K562 (cell line): Measurements from ENCODE around the gene GRIP1. TPM values are rescaled to one million over a fixed set of nuclear protein-coding genes. Genes with fewer than 3 reads are reported as not detected.

Experiments
- ATAC-seq: fragments of 200-7000 bp; cut with Tn5 transposase; 3 replicates; pipeline ENCODE4 v1.9.1; 2020; ENCODE audit warnings: moderate library complexity
- BruUV-seq: library from RNA; stranded (reverse); fragments of 400-500 nt; replicated peaks from 2 replicates; lab custom pipeline; 2021; lab: Mats Ljungman, UMichigan
- CTCF ChIA-PET: fragments of 300-600 bp; formaldehyde crosslinking; extraction: SDS; loops from one replicate; lab custom pipeline; 2021; ENCODE audit warnings: low intra/inter-chr PET ratio; lab: Yijun Ruan, JAX
- POLR2A ChIA-PET: fragments of 300-600, 350-650 bp; sonication (Branson Sonifier 250); formaldehyde crosslinking; extraction: SDS; loops from one replicate; lab custom pipeline; 2021; ENCODE audit warnings: antibody characterized with exemption, inconsistent platforms; lab: Yijun Ruan, JAX
- DNase-seq, 4 experiments: peaks; one replicate each; pipeline versions ENCODE4 v3.0.0 to v3.0.0-alpha.2; 2011 to 2018; ENCODE audit warnings: low spot score in 3 of 4, mixed read lengths in 3 of 4; ENCODE audit errors: extremely low read depth in 1 of 4
- FAIRE-seq: peaks from 2 replicates; lab custom pipeline; 2011; peaks lifted over from hg19 to GRCh38; lab: Jason Lieb, UNC
- H2AFZ ChIP-seq: 2 replicates; pipeline ENCODE4 v1.6.0; 2011; ENCODE audit warnings: low read depth, low read length, control low read depth, inconsistent platforms
- H3K27ac ChIP-seq: fragments of 200-600 bp; 3 replicates; pipeline ENCODE4 v1.8.0; 2011; ENCODE audit warnings: low read depth, mild to moderate bottlenecking, control low read depth, inconsistent platforms, low read length, moderate library complexity, mixed read lengths; ENCODE audit errors: extremely low read depth
- H3K27me3 ChIP-seq, 2 experiments: fragments of 300-600 bp in 1 of 2; 2 replicates in 1 of 2; 3 replicates in 1 of 2; pipeline versions ENCODE4 v1.6.0 to v1.8.0; 2011; ENCODE audit warnings: inconsistent platforms in 2 of 2, low read length in 2 of 2, mild to moderate bottlenecking in 1 of 2, mixed read lengths in 1 of 2, moderate library complexity in 1 of 2; ENCODE audit not compliant: control insufficient read depth in 2 of 2, insufficient read depth in 2 of 2
- H3K36me3 ChIP-seq: fragments of 300-600 bp; 3 replicates; pipeline ENCODE4 v1.8.0; 2011; ENCODE audit warnings: mild to moderate bottlenecking, low read length, inconsistent platforms; ENCODE audit not compliant: control insufficient read depth, insufficient read depth
- H3K4me1 ChIP-seq, 2 experiments: fragments of 200-600 bp in 1 of 2; replicated peaks in 1 of 2; 2 replicates in 1 of 2; 3 replicates in 1 of 2; pipeline versions ENCODE4 v1.5.1 to v1.8.0; 2011; ENCODE audit warnings: inconsistent platforms in 2 of 2, low read length in 2 of 2, mild to moderate bottlenecking in 1 of 2, mixed read lengths in 1 of 2, moderate library complexity in 1 of 2; ENCODE audit not compliant: control insufficient read depth in 2 of 2, insufficient read depth in 2 of 2
- H3K4me2 ChIP-seq: 2 replicates; pipeline ENCODE4 v1.6.1; 2011; ENCODE audit warnings: low read length, control low read depth, inconsistent platforms, mixed read lengths; ENCODE audit not compliant: insufficient read depth
- H3K4me3 ChIP-seq: fragments of 200-600 bp; sonication (generic), shearing (Covaris generic); 2 replicates; pipeline ENCODE4 v1.5.1; 2016; ENCODE audit warnings: control low read depth, inconsistent platforms
- H3K79me2 ChIP-seq: fragments of 200-600 bp; 3 replicates; pipeline ENCODE4 v1.8.0; 2011; ENCODE audit warnings: low read length, inconsistent platforms; ENCODE audit not compliant: control insufficient read depth, insufficient read depth
- H3K9ac ChIP-seq, 2 experiments: 2 replicates each; pipeline versions ENCODE4 v1.6.0 to v1.6.1; 2011; ENCODE audit warnings: low read depth in 2 of 2, low read length in 2 of 2, control low read depth in 1 of 2, inconsistent platforms in 1 of 2, mild to moderate bottlenecking in 1 of 2, mixed read lengths in 1 of 2; ENCODE audit not compliant: insufficient read depth in 1 of 2
- H3K9me1 ChIP-seq: one replicate; pipeline ENCODE4 v1.6.0; 2011; ENCODE audit warnings: inconsistent platforms, mild to moderate bottlenecking, low read length, moderate library complexity; ENCODE audit not compliant: control insufficient read depth, insufficient read depth
- H3K9me3 ChIP-seq: replicated peaks from 2 replicates; pipeline ENCODE4 v1.5.1; 2011; ENCODE audit warnings: low read depth, low read length, inconsistent platforms; ENCODE audit not compliant: control insufficient read depth, insufficient read depth
- H4K20me1 ChIP-seq: replicated peaks from 2 replicates; pipeline ENCODE4 v1.6.1; 2011; ENCODE audit warnings: low read length, inconsistent platforms, mixed read lengths; ENCODE audit not compliant: control insufficient read depth, insufficient read depth
- CREM ChIP-seq: IDR thresholded peaks from 2 replicates; pipeline ENCODE4 v1.6.1; 2014; ENCODE audit warnings: antibody characterized with exemption, low read depth
- EZH2 ChIP-seq: IDR thresholded peaks from 2 replicates; pipeline ENCODE4 v1.6.1; 2012; ENCODE audit warnings: low read depth, mild to moderate bottlenecking, inconsistent platforms, low read length, borderline replicate concordance
- HOXB6 ChIP-seq: fragments of 250-450 bp; sonication (Bioruptor Pico); IDR thresholded peaks from 2 replicates; pipeline ENCODE4 v1.5.1; 2022; ENCODE audit warnings: mild to moderate bottlenecking, borderline replicate concordance
- MEF2A ChIP-seq: IDR thresholded peaks from 2 replicates; pipeline ENCODE4 v1.6.1; 2011; ENCODE audit warnings: low read depth, mild to moderate bottlenecking, low read length, moderate library complexity; ENCODE audit not compliant: control insufficient read depth
- NFYB ChIP-seq: IDR thresholded peaks from 2 replicates; pipeline ENCODE4 v1.6.1; 2011; ENCODE audit warnings: mild to moderate bottlenecking, moderate library complexity; ENCODE audit not compliant: insufficient read length; ENCODE audit errors: extremely low read depth
- SMAD4 ChIP-seq: fragments of 250-450 bp; sonication (Bioruptor Pico); conservative IDR thresholded peaks from 2 replicates; pipeline ENCODE4 v1.8.0; 2021; ENCODE audit warnings: inconsistent platforms, mild to moderate bottlenecking, moderate library complexity
- SREBF2 ChIP-seq: sonication (generic); formaldehyde crosslinking; IDR thresholded peaks from 2 replicates; pipeline ENCODE4 v1.4.0; 2020; ENCODE audit warnings: mild to moderate bottlenecking, missing genetic modification reagents
- ZNF561 ChIP-seq: fragments of 450-650 bp; formaldehyde crosslinking; conservative IDR thresholded peaks from 2 replicates; pipeline ENCODE4 v1.4.0; 2020; ENCODE audit warnings: mild to moderate bottlenecking, moderate library complexity
- WGBS: fragments of 100-300 bp; shearing (Covaris generic); methylation state at CpG from one replicate; pipeline ENCODE4 v1.1.6; 2016; ENCODE audit warnings: low coverage, mixed read lengths; ENCODE audit not compliant: insufficient coverage; ENCODE audit errors: missing lambda C conversion rate; 5-methylcytosine and 5-hydroxymethylcytosine counted together
- in situ Hi-C: fragments of 300-500 bp; cut with MboI; formaldehyde crosslinking; loops from 4 replicates; pipeline ENCODE4 v1.15.0; 2018; ENCODE audit warnings: inconsistent platforms, mixed read lengths
- intact Hi-C: fragments of 100-400 bp; cut with micrococcal nuclease; formaldehyde crosslinking; loops from 2 replicates; pipeline ENCODE4 v1.14.2; 2022
- polyA plus RNA-seq, 8 experiments: library from polyadenylated mRNA; depleted of rRNA in 4 of 8; stranded (reverse) in 5 of 8; unstranded in 3 of 8; fragments of >200 nt; fragmentation: Nextera tagmentation in 2 of 8; fragmentation: Illumina TruSeq in 1 of 8; extraction: Ambion mirVana in 2 of 8; extraction: Trizol in 1 of 8; gene quantifications; 2 replicates each; pipeline versions ENCODE4 v1.2.1 to v1.2.3, GENCODE V29; 2011 to 2014; ENCODE audit warnings: inconsistent platforms in 1 of 8, missing spikeins in 1 of 8
- total RNA-seq, 7 experiments: library from RNA; depleted of rRNA in 6 of 7; stranded (reverse); fragments of >200 nt in 6 of 7; fragmentation: Illumina TruSeq in 2 of 7; extraction: Trizol in 2 of 7; gene quantifications; 2 replicates each; pipeline versions ENCODE4 v1.2.1 to v1.2.3, GENCODE V29; 2011 to 2021; ENCODE audit warnings: low replicate concordance in 1 of 7
- TF ChIP-seq, protein P1 (sequence below), 2 experiments: fragments of 450-650 bp; conservative IDR thresholded peaks; 2 replicates each; pipeline ENCODE4 v1.6.1; 2017; ENCODE audit warnings: mild to moderate bottlenecking in 2 of 2, moderate library complexity in 2 of 2
- TF ChIP-seq, protein P2 (sequence below): sonication (generic); formaldehyde crosslinking; IDR thresholded peaks from 2 replicates; pipeline ENCODE4 v1.9.0; 2022; ENCODE audit warnings: mild to moderate bottlenecking, missing genetic modification reagents
- TF ChIP-seq, protein P3 (sequence below): fragments of 250-450 bp; sonication (Bioruptor Pico); IDR thresholded peaks from 2 replicates; pipeline ENCODE4 v1.8.0; 2021; ENCODE audit warnings: moderate library complexity, mild to moderate bottlenecking, inconsistent platforms
- TF ChIP-seq, protein P4 (sequence below): fragments of 450-650 bp; formaldehyde crosslinking; conservative IDR thresholded peaks from 2 replicates; pipeline ENCODE4 v1.4.0; 2022; ENCODE audit warnings: mild to moderate bottlenecking, missing genetic modification characterization
- TF ChIP-seq, protein P5 (sequence below): fragments of 250-450 bp; sonication (Bioruptor Pico); IDR thresholded peaks from 2 replicates; pipeline ENCODE4 v1.5.0; 2020; ENCODE audit warnings: mild to moderate bottlenecking, borderline replicate concordance
- TF ChIP-seq, protein P6 (sequence below): fragments of 450-650 bp; IDR thresholded peaks from 2 replicates; pipeline ENCODE4 v1.6.1; 2016; ENCODE audit warnings: antibody characterized with exemption

The GRIP1 gene
- total and polyA plus RNA-seq, 9 of the 15 experiments (the other 6 are each of a cell fraction or from before 2014, with no cell fraction given): 0.28 to 1.2 (median 0.45) TPM

DNA sequence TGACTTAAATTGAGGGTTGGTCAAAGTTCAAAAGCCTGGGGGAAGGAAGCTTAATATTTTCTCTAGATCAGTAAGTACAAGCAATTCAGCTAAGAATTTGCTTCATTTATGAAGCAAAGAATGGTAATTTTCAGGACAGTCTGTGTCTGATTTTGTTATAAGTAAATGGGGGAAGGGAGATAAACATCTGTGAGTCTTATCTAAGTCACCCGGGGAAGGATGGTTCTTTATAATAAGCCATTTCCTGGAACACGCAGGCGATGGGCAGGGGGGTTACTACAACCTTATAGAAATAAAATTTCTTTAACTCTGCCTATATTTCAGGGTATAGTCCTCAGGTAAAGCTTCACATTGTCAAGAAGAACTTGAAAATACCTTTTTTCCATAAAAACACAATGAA, 333.7 kb downstream of the GRIP1 start (continued):
- TF ChIP-seq, protein P1, sequence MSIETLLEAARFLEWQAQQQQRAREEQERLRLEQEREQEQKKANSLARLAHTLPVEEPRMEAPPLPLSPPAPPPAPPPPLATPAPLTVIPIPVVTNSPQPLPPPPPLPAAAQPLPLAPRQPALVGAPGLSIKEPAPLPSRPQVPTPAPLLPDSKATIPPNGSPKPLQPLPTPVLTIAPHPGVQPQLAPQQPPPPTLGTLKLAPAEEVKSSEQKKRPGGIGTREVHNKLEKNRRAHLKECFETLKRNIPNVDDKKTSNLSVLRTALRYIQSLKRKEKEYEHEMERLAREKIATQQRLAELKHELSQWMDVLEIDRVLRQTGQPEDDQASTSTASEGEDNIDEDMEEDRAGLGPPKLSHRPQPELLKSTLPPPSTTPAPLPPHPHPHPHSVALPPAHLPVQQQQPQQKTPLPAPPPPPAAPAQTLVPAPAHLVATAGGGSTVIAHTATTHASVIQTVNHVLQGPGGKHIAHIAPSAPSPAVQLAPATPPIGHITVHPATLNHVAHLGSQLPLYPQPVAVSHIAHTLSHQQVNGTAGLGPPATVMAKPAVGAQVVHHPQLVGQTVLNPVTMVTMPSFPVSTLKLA (conservative IDR thresholded peaks at IDR 0.05): no peak
- TF ChIP-seq, protein P2, sequence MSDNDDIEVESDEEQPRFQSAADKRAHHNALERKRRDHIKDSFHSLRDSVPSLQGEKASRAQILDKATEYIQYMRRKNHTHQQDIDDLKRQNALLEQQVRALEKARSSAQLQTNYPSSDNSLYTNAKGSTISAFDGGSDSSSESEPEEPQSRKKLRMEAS: no peak

DNA sequence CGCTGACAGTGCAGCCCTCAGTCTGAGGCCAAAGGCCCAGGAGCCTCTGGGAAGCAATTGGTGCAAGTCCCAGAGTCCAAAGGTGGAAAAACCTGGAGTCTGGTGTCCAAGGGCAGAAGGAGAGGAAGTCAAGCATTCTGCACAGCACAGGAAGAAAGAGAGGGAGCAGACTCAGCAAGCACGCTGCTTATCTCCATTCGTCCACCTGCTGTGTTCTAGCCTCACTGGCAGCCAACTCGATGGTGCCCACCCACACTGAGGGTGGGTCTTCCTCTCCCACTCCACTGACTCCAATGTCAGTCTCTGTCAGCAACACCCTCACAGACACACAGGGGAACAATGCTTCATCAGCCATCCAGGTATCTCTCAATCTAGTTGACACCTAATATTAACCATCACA, 337.8 kb downstream of the GRIP1 start:
- no peak overlapping the region for H3K4me3 ChIP-seq
- no TSS peak for BruUV-seq
- CTCF ChIA-PET: no interaction called here
- TF ChIP-seq CREM (no peak), MEF2A (no peak), HOXB6 (CRISPR knock-in tag) (no peak), EZH2 (no peak), SREBF2 (no peak), SMAD4 (CRISPR knock-in tag) (no peak), ZNF561 (CRISPR knock-in tag) (no peak), NFYB (no peak)
- TF ChIP-seq, protein P3, sequence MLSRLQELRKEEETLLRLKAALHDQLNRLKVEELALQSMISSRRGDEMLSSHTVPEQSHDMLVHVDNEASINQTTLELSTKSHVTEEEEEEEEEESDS: no peak
- TF ChIP-seq, protein P4, sequence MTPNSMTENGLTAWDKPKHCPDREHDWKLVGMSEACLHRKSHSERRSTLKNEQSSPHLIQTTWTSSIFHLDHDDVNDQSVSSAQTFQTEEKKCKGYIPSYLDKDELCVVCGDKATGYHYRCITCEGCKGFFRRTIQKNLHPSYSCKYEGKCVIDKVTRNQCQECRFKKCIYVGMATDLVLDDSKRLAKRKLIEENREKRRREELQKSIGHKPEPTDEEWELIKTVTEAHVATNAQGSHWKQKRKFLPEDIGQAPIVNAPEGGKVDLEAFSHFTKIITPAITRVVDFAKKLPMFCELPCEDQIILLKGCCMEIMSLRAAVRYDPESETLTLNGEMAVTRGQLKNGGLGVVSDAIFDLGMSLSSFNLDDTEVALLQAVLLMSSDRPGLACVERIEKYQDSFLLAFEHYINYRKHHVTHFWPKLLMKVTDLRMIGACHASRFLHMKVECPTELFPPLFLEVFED: no peak
- TF ChIP-seq, protein P5, sequence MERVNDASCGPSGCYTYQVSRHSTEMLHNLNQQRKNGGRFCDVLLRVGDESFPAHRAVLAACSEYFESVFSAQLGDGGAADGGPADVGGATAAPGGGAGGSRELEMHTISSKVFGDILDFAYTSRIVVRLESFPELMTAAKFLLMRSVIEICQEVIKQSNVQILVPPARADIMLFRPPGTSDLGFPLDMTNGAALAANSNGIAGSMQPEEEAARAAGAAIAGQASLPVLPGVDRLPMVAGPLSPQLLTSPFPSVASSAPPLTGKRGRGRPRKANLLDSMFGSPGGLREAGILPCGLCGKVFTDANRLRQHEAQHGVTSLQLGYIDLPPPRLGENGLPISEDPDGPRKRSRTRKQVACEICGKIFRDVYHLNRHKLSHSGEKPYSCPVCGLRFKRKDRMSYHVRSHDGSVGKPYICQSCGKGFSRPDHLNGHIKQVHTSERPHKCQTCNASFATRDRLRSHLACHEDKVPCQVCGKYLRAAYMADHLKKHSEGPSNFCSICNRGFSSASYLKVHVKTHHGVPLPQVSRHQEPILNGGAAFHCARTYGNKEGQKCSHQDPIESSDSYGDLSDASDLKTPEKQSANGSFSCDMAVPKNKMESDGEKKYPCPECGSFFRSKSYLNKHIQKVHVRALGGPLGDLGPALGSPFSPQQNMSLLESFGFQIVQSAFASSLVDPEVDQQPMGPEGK (CRISPR knock-in tag): no peak
- TF ChIP-seq, protein P6, sequence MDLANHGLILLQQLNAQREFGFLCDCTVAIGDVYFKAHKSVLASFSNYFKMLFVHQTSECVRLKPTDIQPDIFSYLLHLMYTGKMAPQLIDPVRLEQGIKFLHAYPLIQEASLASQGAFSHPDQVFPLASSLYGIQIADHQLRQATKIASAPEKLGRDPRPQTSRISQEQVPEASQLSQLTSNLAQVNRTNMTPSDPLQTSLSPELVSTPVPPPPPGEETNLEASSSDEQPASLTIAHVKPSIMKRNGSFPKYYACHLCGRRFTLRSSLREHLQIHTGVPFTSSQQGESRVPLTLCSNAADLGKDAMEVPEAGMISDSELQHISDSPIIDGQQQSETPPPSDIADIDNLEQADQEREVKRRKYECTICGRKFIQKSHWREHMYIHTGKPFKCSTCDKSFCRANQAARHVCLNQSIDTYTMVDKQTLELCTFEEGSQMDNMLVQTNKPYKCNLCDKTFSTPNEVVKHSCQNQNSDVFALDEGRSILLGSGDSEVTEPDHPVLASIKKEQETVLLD: no peak

More for the DNA sequence above, 337.8 kb downstream of the GRIP1 start:
- Histone ChIP-seq H3K4me2 (no peak overlapping the region), H4K20me1 (no peaks in the 10 kb centered on the region), H2AFZ (no peak overlapping the region), H3K79me2 (no peaks in the 10 kb centered on the region), H3K27ac (no peak overlapping the region), H3K27me3 (no peaks in the 10 kb centered on the region), H3K9me3 (no peaks in the 10 kb centered on the region; the same call in 1 of the 2 replicates), H3K9me1 (no peaks in the 10 kb centered on the region), H3K9ac (no peak overlapping the region), H3K36me3 (peaks cover 6% of the 10 kb centered on the region; the same call in 2 of the 3 replicates), H3K4me1 (peaks cover 0 to 7% of the 10 kb centered on the region in 2 experiments; a peak in 2 of 5 replicates)
- intact Hi-C loops: no loop called here
- POLR2A ChIA-PET: interaction anchor here (0.7 to 1.5 kb wide), 2 partner anchors 12 to 13 kb away, joined by 3 read pairs; no protein-coding TSS in a partner anchor
- in situ Hi-C loops: no loop called here
- ATAC-seq (no peak), FAIRE-seq (no peak), DNase-seq (peak in 1 of 4 experiments; percentile 6)
- WGBS: 27% methylated on average over 4 of the region's 4 CpGs
